Neural progenitor cell (in vitro differentiated cells): ENCODE results near the gene MCTP2. TPM values are rescaled to one million over a fixed set of nuclear protein-coding genes. Genes with fewer than 3 reads are reported as not detected.

Source experiments
- DNase-seq: peaks from one replicate; pipeline ENCODE4 v3.0.0-alpha.2; 2016; ENCODE audit warnings: low spot score
- H2AFZ ChIP-seq: fragments of 200-600 bp; sonication (generic); replicated peaks from 2 replicates; pipeline ENCODE4 v1.6.1; 2016; ENCODE audit warnings: antibody characterized with exemption
- H3F3A ChIP-seq: fragments of 200-600 bp; sonication (generic); 2 replicates; pipeline ENCODE4 v1.6.1; 2016; ENCODE audit warnings: antibody characterized with exemption, low read depth
- H3K27ac ChIP-seq: fragments of 200-600 bp; sonication (generic); 2 replicates; pipeline ENCODE4 v1.5.1; 2016; ENCODE audit warnings: mild to moderate bottlenecking
- H3K27me3 ChIP-seq: fragments of 200-600 bp; sonication (generic); 2 replicates; pipeline ENCODE4 v1.6.1; 2016; ENCODE audit warnings: mild to moderate bottlenecking, moderate library complexity
- H3K36me3 ChIP-seq: fragments of 200-600 bp; sonication (generic); 2 replicates; pipeline ENCODE4 v1.5.1; 2016
- H3K4me1 ChIP-seq: fragments of 200-600 bp; sonication (generic); 2 replicates; pipeline ENCODE4 v1.6.1; 2016; ENCODE audit warnings: mixed run types
- H3K4me2 ChIP-seq: fragments of 200-600 bp; sonication (generic); 2 replicates; pipeline ENCODE4 v1.6.1; 2016
- H3K4me3 ChIP-seq: fragments of 200-600 bp; sonication (generic); 2 replicates; pipeline ENCODE4 v1.5.1; 2016
- H3K79me2 ChIP-seq: fragments of 200-600 bp; sonication (generic); 2 replicates; pipeline ENCODE4 v1.6.1; 2016; ENCODE audit warnings: low read depth
- H3K9ac ChIP-seq: fragments of 200-600 bp; sonication (generic); 2 replicates; pipeline ENCODE4 v1.6.1; 2016
- H3K9me3 ChIP-seq: fragments of 200-600 bp; sonication (generic); 2 replicates; pipeline ENCODE4 v1.5.1; 2016; ENCODE audit warnings: low read depth
- H4K20me1 ChIP-seq: fragments of 200-600 bp; sonication (generic); 2 replicates; pipeline ENCODE4 v1.6.1; 2016; ENCODE audit warnings: low read depth
- H3K27ac Mint-ChIP-seq: 3 replicates; pipeline ENCODE4 v1.8.0; 2021; ENCODE audit warnings: mixed read lengths
- H3K27me3 Mint-ChIP-seq: 2 replicates; pipeline ENCODE4 v1.8.0; 2022; ENCODE audit warnings: low read depth, mild to moderate bottlenecking, inconsistent platforms, moderate library complexity, mixed read lengths; ENCODE audit not compliant: insufficient read depth
- H3K36me3 Mint-ChIP-seq: 3 replicates; pipeline ENCODE4 v1.8.0; 2021; ENCODE audit warnings: mixed read lengths
- H3K4me1 Mint-ChIP-seq: 3 replicates; pipeline ENCODE4 v1.8.0; 2021; ENCODE audit warnings: mixed read lengths
- H3K4me3 Mint-ChIP-seq: 3 replicates; pipeline ENCODE4 v1.8.0; 2021; ENCODE audit warnings: mild to moderate bottlenecking, moderate library complexity, mixed read lengths
- H3K9me3 Mint-ChIP-seq: 3 replicates; pipeline ENCODE4 v1.8.0; 2020; ENCODE audit warnings: mixed read lengths
- EZH2 ChIP-seq: fragments of 200-600 bp; sonication (generic); IDR thresholded peaks from 2 replicates; pipeline ENCODE4 v1.6.1; 2017; ENCODE audit warnings: antibody characterized with exemption, mild to moderate bottlenecking, moderate library complexity
- EZH2phosphoT487 ChIP-seq: fragments of 200-600 bp; sonication (generic); IDR thresholded peaks from 2 replicates; pipeline ENCODE4 v1.6.1; 2017; ENCODE audit warnings: antibody characterized with exemption
- total RNA-seq: library from RNA; depleted of rRNA; stranded (reverse); fragments of >200 nt; gene quantifications from 2 replicates; pipeline ENCODE4 v1.2.3, GENCODE V29; 2015; ENCODE audit warnings: low replicate concordance
- TF ChIP-seq, protein P1 (sequence below): fragments of 200-600 bp; sonication (generic); IDR thresholded peaks from 2 replicates; pipeline ENCODE4 v1.5.1; 2017; ENCODE audit warnings: antibody characterized with exemption, mild to moderate bottlenecking

The MCTP2 gene
- total RNA-seq, 1 donor from 2014 or later = 0.17 TPM

DNA sequence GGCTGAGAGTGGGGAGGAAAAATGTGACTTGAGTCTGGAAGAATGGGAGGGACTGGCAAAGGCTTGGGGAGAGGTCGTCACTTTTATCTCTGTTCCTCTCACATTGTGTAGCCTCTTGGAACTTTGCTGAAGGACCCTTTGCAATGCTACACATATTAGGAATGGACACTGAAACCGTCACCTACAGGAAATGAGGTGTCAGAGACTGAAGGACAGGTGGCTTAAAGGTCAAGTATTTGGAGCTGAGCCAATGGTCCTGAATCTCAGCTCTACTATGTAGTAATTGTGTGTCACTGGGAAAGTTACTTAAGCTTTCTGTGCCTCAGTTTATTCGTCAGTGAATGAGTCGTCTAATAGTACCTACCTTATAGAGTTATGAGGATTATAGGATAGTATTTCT, 14.7 kb downstream of the MCTP2 start:
- no peaks in the 10 kb centered on the region for H3K9me3 Mint-ChIP-seq
- no peak overlapping the region for H3K9ac ChIP-seq
- H3K27ac ChIP-seq = no peak overlapping the region
- H3K4me3 ChIP-seq = no peak overlapping the region
- H3K4me1 ChIP-seq = no peaks in the 10 kb centered on the region
- no peaks in the 10 kb centered on the region for H3K27me3 Mint-ChIP-seq
- H3K4me1 Mint-ChIP-seq = no peaks in the 10 kb centered on the region
- H3K27ac Mint-ChIP-seq = no peak overlapping the region
- no peak overlapping the region for H3K4me2 ChIP-seq
- no peak for TF ChIP-seq EZH2phosphoT487
- H2AFZ ChIP-seq = no peak overlapping the region
- no peaks in the 10 kb centered on the region for H3K9me3 ChIP-seq
- H3K27me3 ChIP-seq = no peaks in the 10 kb centered on the region
- DNase-seq = no peak
- H3K79me2 ChIP-seq = no peaks in the 10 kb centered on the region
- no peaks in the 10 kb centered on the region for H4K20me1 ChIP-seq
- no peak overlapping the region for H3K4me3 Mint-ChIP-seq
- H3F3A ChIP-seq = peaks cover 31% of the 10 kb centered on the region
- no peaks in the 10 kb centered on the region for H3K36me3 ChIP-seq
- H3K36me3 Mint-ChIP-seq = no peaks in the 10 kb centered on the region

DNA sequence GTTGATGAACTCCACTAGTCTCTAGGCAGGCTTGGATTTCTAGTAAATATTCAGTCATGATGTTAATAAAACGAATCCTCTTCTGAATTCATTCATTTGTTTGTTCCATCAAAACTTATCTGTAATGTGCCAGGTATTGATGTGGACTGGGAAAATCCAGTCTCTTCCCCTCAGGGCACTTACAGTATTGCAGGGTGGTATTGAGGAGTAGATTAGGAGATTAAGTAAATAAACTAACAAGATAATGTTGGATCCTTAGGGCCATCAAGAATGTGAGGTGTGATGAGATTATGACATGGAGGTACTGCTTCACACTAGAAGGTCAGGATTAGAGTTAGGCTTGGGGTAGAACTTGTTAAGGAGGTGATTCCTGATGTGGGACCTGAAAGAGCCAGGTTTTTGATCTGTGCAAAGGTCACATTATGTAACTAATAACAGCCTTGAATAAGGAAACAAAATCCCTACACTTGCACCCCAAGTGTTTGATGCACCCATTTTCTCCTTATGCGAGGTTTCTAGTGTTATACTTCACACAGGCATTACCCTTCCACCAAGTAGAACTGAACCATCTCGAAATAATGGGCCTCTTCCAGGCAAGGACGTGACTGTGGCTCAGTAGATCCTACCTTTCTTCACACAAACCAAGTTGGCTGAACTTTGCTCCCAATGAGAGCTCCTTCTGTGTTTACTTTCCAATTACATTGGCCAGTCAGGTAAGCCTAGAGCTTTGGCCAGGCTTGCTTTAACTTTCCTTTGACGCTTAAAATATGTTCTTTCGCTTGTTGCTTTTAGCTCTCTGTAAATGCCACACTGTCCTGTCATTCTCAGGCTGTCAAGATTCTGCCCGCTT, 16.7 kb downstream of the MCTP2 start:
- Histone ChIP-seq H3K9me3 (no peaks in the 10 kb centered on the region), H3K9ac (no peak overlapping the region), H3K4me2 (no peak overlapping the region), H3F3A (peaks cover 29% of the 10 kb centered on the region), H3K27me3 (no peaks in the 10 kb centered on the region), H3K4me3 (no peak overlapping the region), H3K27ac (no peak overlapping the region), H3K4me1 (no peaks in the 10 kb centered on the region), H3K79me2 (no peaks in the 10 kb centered on the region), H2AFZ (no peak overlapping the region), H4K20me1 (no peaks in the 10 kb centered on the region), H3K36me3 (no peaks in the 10 kb centered on the region)
- no peaks in the 10 kb centered on the region for H3K4me1 Mint-ChIP-seq
- no peak for TF ChIP-seq EZH2
- TF ChIP-seq EZH2phosphoT487 = no peak
- no peak for DNase-seq
- no peak overlapping the region for H3K4me3 Mint-ChIP-seq
- no peaks in the 10 kb centered on the region for H3K9me3 Mint-ChIP-seq
- H3K27me3 Mint-ChIP-seq = no peaks in the 10 kb centered on the region
- no peaks in the 10 kb centered on the region for H3K36me3 Mint-ChIP-seq
- no peak overlapping the region for H3K27ac Mint-ChIP-seq

DNA sequence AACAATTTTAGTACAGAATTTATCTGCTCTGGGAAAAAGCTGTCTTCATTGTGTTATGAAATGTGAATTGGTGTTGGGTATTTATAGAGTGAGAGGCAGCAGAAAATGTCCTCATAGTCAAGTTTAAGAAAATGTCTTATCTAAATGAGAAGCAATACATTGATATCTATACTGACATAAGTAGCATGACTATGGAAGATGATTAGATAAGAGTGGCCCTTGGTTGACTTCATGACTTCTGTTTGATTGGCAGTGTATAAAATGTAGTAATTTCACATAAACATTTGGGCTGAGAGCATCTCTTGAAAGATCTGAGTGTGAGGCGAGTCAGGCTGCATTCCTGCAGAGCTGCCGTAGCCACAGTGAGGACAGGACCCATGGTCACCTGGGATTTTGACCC, 19.4 kb downstream of the MCTP2 start:
- no peak overlapping the region for H3K4me2 ChIP-seq
- no peaks in the 10 kb centered on the region for H3K27me3 Mint-ChIP-seq

DNA sequence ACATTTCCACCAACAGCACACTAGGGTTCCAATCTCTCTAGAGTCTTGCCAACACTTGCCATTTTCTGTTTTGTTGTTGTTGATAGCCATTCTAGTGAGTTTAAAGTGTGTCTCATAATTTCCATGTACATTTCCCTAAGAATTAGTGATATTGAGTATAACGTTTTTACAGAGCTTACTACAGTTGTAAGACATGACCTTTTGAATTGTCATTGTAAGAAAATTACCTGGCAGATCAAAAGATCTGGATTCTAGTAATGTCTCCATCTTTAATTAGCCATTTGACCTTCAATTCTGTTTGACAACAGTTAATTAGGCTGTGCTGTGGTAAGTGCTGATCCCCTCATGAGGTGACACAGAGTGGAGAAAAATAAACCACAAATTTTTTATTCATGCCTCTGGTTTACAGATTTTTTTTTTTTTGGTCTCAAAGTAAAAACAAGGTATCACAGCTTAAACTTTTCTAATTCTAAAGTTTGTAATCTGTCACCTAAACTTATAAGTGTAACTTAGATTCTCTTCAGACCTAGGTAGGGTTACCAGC, 20.9 kb downstream of the MCTP2 start:
- no peak overlapping the region for H3K27ac ChIP-seq
- no peak overlapping the region for H3K4me3 Mint-ChIP-seq

More for the DNA sequence above, 19.4 kb downstream of the MCTP2 start:
- H3K36me3 ChIP-seq = no peaks in the 10 kb centered on the region
- no peak overlapping the region for H3K27ac ChIP-seq
- H3K4me1 ChIP-seq = no peaks in the 10 kb centered on the region
- H3K9ac ChIP-seq = no peak overlapping the region
- TF ChIP-seq EZH2phosphoT487 (no peak), EZH2 (no peak)
- TF ChIP-seq, protein P1, sequence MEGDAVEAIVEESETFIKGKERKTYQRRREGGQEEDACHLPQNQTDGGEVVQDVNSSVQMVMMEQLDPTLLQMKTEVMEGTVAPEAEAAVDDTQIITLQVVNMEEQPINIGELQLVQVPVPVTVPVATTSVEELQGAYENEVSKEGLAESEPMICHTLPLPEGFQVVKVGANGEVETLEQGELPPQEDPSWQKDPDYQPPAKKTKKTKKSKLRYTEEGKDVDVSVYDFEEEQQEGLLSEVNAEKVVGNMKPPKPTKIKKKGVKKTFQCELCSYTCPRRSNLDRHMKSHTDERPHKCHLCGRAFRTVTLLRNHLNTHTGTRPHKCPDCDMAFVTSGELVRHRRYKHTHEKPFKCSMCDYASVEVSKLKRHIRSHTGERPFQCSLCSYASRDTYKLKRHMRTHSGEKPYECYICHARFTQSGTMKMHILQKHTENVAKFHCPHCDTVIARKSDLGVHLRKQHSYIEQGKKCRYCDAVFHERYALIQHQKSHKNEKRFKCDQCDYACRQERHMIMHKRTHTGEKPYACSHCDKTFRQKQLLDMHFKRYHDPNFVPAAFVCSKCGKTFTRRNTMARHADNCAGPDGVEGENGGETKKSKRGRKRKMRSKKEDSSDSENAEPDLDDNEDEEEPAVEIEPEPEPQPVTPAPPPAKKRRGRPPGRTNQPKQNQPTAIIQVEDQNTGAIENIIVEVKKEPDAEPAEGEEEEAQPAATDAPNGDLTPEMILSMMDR = no peak
- no peak overlapping the region for H3K27ac Mint-ChIP-seq
- no peaks in the 10 kb centered on the region for H3K4me1 Mint-ChIP-seq
- DNase-seq = no peak
- H3K9me3 ChIP-seq = no peaks in the 10 kb centered on the region
- H3F3A ChIP-seq = peaks cover 1% of the 10 kb centered on the region
- H3K4me3 Mint-ChIP-seq = no peak overlapping the region
- no peaks in the 10 kb centered on the region for H3K9me3 Mint-ChIP-seq
- H3K79me2 ChIP-seq = no peaks in the 10 kb centered on the region
- H3K36me3 Mint-ChIP-seq = no peaks in the 10 kb centered on the region
- H3K4me3 ChIP-seq = no peak overlapping the region
- no peak overlapping the region for H2AFZ ChIP-seq
- H3K27me3 ChIP-seq = no peaks in the 10 kb centered on the region
- no peaks in the 10 kb centered on the region for H4K20me1 ChIP-seq

More for the DNA sequence above, 20.9 kb downstream of the MCTP2 start:
- DNase-seq = no peak
- Histone ChIP-seq H2AFZ (no peak overlapping the region), H3K4me2 (no peak overlapping the region), H3K36me3 (no peaks in the 10 kb centered on the region), H4K20me1 (no peaks in the 10 kb centered on the region), H3K4me3 (no peak overlapping the region), H3K4me1 (no peaks in the 10 kb centered on the region), H3K9me3 (no peaks in the 10 kb centered on the region), H3K9ac (no peak overlapping the region), H3F3A (no peaks in the 10 kb centered on the region), H3K79me2 (no peaks in the 10 kb centered on the region), H3K27me3 (no peaks in the 10 kb centered on the region)
- H3K27ac Mint-ChIP-seq = no peak overlapping the region
- no peaks in the 10 kb centered on the region for H3K4me1 Mint-ChIP-seq
- no peaks in the 10 kb centered on the region for H3K27me3 Mint-ChIP-seq
- H3K36me3 Mint-ChIP-seq = no peaks in the 10 kb centered on the region
- no peaks in the 10 kb centered on the region for H3K9me3 Mint-ChIP-seq
- TF ChIP-seq EZH2 (no peak), EZH2phosphoT487 (no peak)
- TF ChIP-seq, protein P1 = no peak
